ENCODE measurements around the gene MYMK.

MYMK gene

DNA sequence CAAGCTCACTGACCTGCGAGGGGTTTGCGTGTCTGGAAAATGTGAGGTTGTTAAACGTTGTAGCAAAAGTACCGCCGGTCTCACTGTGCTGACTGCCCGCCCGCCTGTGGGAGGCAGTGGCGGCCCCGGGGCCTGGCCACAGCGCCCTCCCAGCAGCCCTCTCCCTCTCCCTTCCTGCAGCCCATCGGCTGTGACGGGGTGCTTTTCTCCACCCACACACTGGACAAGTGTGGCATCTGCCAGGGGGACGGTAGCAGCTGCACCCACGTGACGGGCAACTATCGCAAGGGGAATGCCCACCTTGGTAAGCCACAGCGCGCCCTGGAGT lies 15.9 kb upstream of the MYMK start:
- Histone ChIP-seq H3K27ac (no peak overlapping the region), H3K4me3 (no peak overlapping the region)
- TF ChIP-seq, protein P1, sequence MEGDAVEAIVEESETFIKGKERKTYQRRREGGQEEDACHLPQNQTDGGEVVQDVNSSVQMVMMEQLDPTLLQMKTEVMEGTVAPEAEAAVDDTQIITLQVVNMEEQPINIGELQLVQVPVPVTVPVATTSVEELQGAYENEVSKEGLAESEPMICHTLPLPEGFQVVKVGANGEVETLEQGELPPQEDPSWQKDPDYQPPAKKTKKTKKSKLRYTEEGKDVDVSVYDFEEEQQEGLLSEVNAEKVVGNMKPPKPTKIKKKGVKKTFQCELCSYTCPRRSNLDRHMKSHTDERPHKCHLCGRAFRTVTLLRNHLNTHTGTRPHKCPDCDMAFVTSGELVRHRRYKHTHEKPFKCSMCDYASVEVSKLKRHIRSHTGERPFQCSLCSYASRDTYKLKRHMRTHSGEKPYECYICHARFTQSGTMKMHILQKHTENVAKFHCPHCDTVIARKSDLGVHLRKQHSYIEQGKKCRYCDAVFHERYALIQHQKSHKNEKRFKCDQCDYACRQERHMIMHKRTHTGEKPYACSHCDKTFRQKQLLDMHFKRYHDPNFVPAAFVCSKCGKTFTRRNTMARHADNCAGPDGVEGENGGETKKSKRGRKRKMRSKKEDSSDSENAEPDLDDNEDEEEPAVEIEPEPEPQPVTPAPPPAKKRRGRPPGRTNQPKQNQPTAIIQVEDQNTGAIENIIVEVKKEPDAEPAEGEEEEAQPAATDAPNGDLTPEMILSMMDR (IDR thresholded peaks at IDR 0.05) = no peak
- DNase-seq (ENCODE audit: low spot score) = no peak

DNA sequence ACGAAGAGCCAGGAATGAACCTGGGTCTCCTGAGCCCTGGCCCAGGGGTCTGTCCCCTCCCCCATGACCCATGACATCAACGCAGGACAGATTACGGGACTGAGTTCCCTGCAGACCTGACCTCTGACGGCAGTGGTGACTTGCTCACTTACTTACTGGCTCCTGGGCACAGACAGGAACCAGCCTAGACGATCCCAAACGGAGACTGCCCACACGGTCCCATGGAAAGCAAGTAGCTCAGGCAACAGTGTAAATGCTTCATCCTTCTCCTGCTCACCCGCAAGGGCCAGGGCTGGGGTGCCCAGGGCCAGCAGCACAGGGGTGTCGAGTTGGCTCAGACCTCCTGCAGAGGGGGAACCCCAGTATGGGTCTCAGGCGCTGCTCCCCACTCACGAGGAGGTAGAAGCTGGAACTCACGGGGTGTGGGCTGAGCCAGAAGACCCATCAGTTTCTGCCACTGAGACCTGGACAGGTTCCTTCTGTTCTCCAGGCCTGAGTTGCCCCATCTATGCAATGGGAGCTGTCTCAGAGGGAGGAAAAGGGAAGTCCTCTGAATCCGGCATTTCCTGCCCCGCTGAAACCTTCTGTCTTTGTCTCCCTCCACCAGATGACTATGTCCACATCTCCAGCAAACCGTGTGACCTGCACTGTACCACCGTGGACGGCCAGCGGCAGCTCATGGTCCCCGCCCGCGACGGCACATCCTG lies 15.4 kb upstream of the MYMK start:
- DNase-seq (ENCODE audit: low spot score) = no peak
- Histone ChIP-seq H3K27ac (peak overlapping the region in 1 of 2 donors; percentile 63), H3K4me3 (peak overlapping the region; percentile 62)
- TF ChIP-seq, protein P1 (IDR thresholded peaks at IDR 0.05) = no peak

DNA sequence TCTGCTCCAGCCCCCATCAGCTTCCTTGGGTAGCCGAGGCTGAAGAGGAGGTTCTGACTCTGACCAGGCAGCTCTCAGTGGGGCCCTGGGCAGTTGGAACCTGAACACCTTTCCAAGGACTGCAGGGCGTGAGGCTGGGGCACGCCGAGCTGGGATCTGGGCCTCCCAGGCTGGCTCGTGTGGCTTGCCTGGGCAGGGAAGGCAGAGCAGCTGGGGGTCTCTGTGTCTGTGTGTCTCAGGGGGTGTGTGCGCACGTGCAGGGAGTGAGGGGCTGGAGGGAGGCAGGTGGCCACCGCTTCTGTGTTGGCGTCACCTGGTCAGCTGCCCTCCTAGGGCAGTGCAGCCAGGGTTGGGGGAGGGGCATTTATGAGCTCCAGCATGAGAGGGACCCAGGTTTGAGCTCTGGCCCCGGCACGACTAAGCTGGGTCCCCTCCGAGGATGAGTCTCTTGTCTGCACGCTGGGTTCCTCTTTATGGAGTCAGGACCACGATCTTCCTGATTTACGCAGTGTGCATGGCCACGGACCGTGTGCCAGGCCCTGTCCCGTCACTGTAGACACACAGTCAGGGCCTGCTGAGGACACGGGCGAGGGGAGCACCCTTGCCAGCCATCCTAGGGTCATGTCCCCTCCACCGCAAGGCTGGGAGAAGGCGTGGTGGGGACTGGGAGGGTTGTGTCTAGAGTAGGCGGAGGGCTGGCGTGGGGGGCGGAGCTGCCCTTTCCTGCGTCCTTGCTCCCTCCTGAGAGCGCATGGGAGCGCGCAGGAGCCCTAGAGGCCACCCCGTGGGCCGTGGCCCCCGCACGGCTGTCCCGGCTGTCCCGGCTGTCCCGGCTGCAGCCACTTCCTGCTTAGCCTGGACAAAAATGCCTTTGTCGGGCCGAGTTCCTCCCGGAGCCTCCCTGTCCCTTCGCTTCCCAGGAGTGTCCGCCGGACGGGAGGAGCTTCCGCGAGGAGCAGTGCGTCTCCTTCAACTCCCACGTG lies 14.4 kb upstream of the MYMK start:
- TF ChIP-seq, protein P1 (IDR thresholded peaks at IDR 0.05) = no peak
- DNase-seq (ENCODE audit: low spot score) = no peak
- Histone ChIP-seq H3K4me3 (peak overlapping the region; percentile 62), H3K27ac (peak overlapping the region in 1 of 2 donors; percentile 63)

DNA sequence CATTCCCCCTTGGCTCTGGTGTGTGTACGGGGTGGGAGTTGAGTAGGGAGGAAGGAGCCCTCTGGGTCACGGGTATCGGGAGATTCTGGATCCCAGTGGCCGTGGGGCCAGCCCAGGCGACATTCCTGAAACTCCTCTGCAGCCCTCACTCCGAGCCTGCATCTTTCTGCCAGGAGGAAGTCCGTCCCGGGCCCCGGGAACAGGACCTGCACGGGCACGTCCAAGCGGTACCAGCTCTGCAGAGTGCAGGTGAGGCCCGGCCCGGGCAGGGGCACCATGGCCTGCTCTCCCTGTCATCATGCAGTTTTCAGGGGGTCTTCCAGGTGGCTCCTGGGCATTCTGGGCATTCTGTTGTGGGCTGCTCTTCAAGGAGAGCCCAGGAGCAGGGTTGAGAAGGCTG lies 13.4 kb upstream of the MYMK start:
- DNase-seq (ENCODE audit: low spot score) = no peak
- no peak overlapping the region for H3K4me3 ChIP-seq
- H3K27ac ChIP-seq = no peak overlapping the region
- TF ChIP-seq, protein P1 (IDR thresholded peaks at IDR 0.05) = no peak

DNA sequence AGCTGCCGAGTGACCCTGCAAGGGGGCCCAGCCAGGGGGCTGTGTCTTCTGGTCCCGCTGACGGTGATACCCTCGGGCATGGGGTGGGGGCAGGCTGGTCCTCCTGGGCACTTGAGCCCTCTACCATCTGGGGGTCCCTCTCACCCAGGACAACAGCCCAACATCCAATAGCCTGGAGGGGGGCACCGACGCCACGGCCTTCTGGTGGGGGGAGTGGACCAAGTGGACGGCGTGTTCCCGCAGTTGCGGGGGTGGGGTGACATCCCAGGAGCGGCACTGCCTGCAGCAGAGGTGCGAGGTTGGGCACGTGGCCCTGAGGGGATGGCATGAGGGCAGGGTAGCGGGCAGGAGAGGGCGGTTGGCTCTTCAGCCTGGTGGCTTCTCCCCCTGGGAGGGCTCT lies 12.5 kb upstream of the MYMK start:
- no peak overlapping the region for H3K27ac ChIP-seq
- TF ChIP-seq, protein P1 (IDR thresholded peaks at IDR 0.05) = no peak
- H3K4me3 ChIP-seq = no peak overlapping the region

DNA sequence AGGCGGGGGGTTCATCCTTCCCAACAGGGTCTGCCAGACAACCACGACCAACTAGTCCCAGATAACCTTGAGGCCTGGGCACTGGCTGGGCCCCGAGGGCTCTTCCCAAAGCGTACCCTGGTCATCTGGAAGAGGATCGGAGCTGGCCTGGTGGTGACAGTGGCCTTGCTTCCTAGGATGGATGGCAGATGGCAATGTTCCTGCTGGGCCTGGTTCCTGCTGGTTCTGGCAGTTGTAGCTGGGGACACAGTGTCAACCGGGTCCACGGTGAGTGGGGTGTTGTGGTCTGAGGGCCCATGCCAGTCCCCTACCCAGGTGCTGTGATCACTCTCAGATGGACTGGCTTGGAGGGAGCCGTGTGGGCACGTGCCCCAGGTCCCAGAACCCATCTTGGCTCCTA lies 11.8 kb upstream of the MYMK start:
- TF ChIP-seq, protein P1 (IDR thresholded peaks at IDR 0.05) = no peak

More for the DNA sequence above, 12.5 kb upstream of the MYMK start:
- DNase-seq (ENCODE audit: low spot score) = no peak

More for the DNA sequence above, 11.8 kb upstream of the MYMK start:
- no peak overlapping the region for H3K27ac ChIP-seq
- DNase-seq (ENCODE audit: low spot score) = no peak
- H3K4me3 ChIP-seq = no peak overlapping the region

Data from coronary artery (tissue), 2 donors.